Left cardiac atrium (tissue), 4 donors: ENCODE measurements around the gene NMT1. TPM values are rescaled to one million over a fixed set of nuclear protein-coding genes. Genes with fewer than 3 reads are reported as not detected.
A peak's percentile ranks its signal among the peaks of the same experiment; 100 is the strongest.

Experiments used
- ATAC-seq, 2 donors: fragments of 200-7000 bp; cut with Tn5 transposase; one replicate each; pipeline ENCODE4 v1.9.1; 2020; ENCODE audit warnings: mild to moderate bottlenecking in 2 of 2, moderate library complexity in 2 of 2
- DNase-seq: peaks from one replicate; pipeline ENCODE4 v3.0.0-alpha.2; 2020
- intact Hi-C, 2 donors: fragments of 100-400 bp; cut with DNase I; formaldehyde crosslinking; loops; one replicate each; pipeline versions ENCODE4 v1.14.1 to v1.15.1; 2022 to 2023
- long read RNA-seq: library from polyadenylated mRNA; unstranded; transcript quantifications from one replicate; pipeline ENCODE4 v2.0.0, GENCODE V29; 2021
- total RNA-seq, 2 donors: library from RNA; stranded (reverse); fragmentation: NEBNext Ultra II Directional; extraction: Animal tissue kit (Norgen Biotek cat#: 25700); gene quantifications; one replicate each; pipeline ENCODE4 v1.2.1, GENCODE V29; 2021
- donor health status: DM: no; HTN: yes; CAD: no.
- donor health status: DM: no; HTN: yes; CAD: no; lungs with severe emphysema.
- donor health status: DM: yes; HTN: yes; CAD: no.
- donor health status: Dilated cardiomyopathy.

The NMT1 gene
- 10 to 100 TPM; 66.6 to 92.4 TPM for total RNA-seq
- long read RNA-seq, full-length matches to known transcripts = 4 of 11 reads
- long read RNA-seq, partial matches to known transcripts = 0 of 11 reads
- long read RNA-seq, other reads (novel, unspliced or antisense) = 7 of 11 reads

GRCh38 chr17:45060797-45061605 is at the start of gene NMT1:
TSS of gene NMT1 (plus strand) at chr17:45061317. CDS start at chr17:45061330, 13 bp downstream.
- peak; percentile 98 for DNase-seq
- intact Hi-C loops = no loop called here
- ATAC-seq = peak; percentile 97 to 98

GRCh38 chr17:45011767-45012166 is 49.4 kb upstream of the NMT1 start:
- intact Hi-C loops = no loop called here
- no peak for DNase-seq
- no peak for ATAC-seq

GRCh38 chr17:45013021-45013997 is 47.8 kb upstream of the NMT1 start:
- peak; percentile 70 to 89 for ATAC-seq
- peak; percentile 50 for DNase-seq
- intact Hi-C loops = no loop called here

GRCh38 chr17:45016237-45016636 is 44.9 kb upstream of the NMT1 start:
- intact Hi-C loops = no loop called here
- DNase-seq (no peak), ATAC-seq (no peak)

- DNase-seq = no peak
- intact Hi-C loops = no loop called here
- no peak for ATAC-seq
Observed at GRCh38 chr17:45016823-45017222, 44.3 kb upstream of the NMT1 start.

- no peak for ATAC-seq
- DNase-seq = no peak
- intact Hi-C loops = no loop called here
Observed at GRCh38 chr17:45018514-45018847, 42.6 kb upstream of the NMT1 start.

DNA sequence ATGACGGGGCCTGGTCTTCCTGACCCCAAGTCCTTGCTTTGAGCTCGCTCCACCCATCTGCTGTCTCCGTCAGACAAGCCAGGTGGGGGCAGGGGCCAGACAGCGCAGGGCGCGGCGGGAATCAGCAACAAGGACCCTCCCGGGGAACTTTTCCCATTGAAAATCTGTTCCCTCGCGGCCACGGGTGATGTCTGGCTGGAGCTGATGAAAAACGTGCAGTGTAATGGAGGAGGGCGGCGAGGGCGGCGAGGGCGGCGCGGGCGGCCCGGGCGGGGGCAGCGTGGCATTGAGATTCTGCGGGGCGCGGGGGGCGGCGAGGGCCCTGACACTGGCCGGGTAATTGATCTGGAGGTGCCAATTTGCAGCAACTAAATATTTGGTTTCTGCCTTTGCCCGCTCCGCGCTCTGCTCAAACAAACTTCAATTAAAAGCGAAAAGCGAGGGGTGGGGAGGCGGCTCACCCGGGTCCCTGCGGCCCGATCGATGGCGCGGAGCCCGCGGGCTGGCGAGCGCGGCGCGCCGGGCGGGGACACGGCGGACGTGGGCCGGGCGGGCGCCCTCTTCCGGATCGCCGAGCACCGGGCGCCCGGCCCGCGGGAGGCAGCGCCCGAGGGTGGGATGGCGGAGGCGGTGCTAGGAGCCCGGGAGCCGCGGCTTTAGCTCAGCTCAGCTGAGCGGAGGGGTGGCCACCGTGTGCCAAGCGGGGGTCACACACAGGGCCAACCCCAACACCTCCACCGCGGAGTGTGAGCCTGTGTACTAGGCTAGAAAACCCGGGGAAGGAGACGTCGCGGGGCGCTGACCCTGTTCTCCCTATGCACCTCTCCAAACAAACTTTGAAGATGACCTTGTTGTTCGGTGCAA is 42.0 kb upstream of the NMT1 start:
- intact Hi-C loops = no loop called here
- DNase-seq = peak; percentile 54

GRCh38 chr17:45020354-45021138 is 40.6 kb upstream of the NMT1 start:
- DNase-seq = peak; percentile 60
- intact Hi-C loops = loop anchor here in 1 of 2 donors (1.0 to 2.0 kb wide), 2 partner anchors 78 to 245 kb away; no protein-coding TSS in a partner anchor

More for the DNA sequence above, 42.0 kb upstream of the NMT1 start:
- ATAC-seq = peak; percentile 70 to 82

DNA sequence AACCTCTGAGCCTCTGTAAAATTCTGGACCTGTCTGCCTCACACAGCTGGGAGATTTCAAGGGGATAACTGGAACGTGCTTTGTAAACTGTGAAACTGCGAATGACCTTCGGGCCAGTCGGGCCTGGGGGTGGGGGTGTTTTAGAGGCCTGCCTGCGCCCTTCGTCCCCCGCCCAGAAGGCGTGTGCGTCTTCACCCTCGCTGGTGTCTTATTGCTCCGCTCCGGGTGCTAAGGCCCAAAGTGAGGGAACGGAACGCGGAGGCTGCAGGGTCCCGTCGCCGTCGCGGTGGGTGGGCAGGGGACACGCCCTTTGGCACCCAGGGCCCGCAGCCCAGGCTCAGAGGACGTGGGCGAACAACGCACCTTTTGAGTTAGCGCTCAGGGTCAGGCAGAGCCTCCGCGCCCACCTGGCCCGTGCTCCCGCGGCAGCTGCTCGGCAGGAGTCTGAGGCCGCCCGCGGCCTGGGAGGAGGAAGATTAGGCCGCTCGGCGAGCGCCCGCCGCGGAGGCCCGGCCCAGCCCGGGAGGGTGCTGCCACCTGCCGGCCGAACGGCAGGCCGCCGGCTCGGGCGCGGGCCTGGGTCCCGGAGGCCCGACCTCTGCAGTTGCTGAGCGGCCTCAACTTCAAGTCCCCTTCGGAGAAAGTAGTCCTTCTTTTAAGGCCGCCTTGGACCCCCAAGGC is 39.4 kb upstream of the NMT1 start:
- DNase-seq (peak; percentile 76), ATAC-seq (peak; percentile 81)
- intact Hi-C loops = loop anchor here (1.0 to 2.0 kb wide), 3 partner anchors 77 to 103 kb away; no protein-coding TSS in a partner anchor

More at GRCh38 chr17:45020354-45021138, 40.6 kb upstream of the NMT1 start:
- peak; percentile 4 to 21 for ATAC-seq

DNA sequence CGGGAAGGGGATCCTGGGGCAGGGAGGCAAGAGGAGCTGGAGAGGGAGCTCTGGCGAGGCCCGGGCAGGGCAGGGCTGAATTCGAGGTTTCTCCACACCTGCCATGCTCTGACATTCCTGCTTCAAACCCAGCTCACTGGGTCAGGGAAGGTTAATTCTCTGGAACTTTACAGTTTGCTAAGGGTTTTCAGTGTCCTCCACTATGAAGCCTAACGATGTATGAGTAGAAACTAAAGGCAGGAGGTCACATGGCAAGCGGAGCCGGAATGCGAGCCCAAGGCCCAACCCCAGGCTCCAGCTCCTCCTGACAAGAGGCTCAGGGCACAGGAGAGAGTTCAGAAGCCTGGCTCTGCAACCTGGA is 38.8 kb upstream of the NMT1 start:
- intact Hi-C loops = loop anchor here (1.0 to 2.0 kb wide), 2 partner anchors 102 to 103 kb away; no protein-coding TSS in a partner anchor
- peak in 1 of 2 donors; percentile 1 for ATAC-seq

DNA sequence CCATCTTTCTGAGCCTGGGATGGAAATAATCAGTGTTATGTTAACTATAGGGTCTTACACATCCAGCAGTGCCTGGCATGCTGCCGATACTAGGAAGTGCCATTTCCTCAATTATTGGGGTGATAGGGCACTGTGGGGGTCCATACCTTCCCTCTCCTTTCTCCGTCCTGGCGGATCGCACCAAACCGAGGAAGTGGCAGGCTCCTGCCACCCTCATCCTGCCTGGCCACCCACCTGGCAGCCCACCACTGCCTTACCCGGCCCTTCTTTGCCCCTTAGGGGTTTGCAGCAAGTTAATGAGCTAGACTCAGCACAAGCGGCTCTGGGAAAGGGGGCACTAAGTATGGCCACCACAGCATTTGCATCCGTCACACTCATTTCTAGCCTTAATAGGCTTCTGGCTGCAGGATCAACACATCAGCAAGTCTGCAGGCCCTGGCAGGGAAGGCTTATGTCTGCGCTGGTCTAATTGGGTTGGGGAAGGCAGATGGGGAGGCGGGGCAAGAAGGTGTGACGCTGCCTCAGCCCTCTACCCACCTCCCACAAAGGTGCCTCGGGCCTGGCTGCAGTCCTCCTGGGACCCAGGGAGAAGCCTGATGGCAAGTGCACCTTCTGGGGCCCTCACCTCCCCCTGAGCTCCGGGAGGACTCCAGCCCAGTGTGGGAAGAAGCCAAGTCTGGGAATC is 38.3 kb upstream of the NMT1 start:
- DNase-seq (no peak), ATAC-seq (no peak)
- intact Hi-C loops = loop anchor here (1.0 to 2.0 kb wide), 2 partner anchors 102 to 104 kb away; no protein-coding TSS in a partner anchor

More for the DNA sequence above, 38.8 kb upstream of the NMT1 start:
- no peak for DNase-seq

GRCh38 chr17:45029096-45029495 is 32.0 kb upstream of the NMT1 start:
- intact Hi-C loops = no loop called here

DNA sequence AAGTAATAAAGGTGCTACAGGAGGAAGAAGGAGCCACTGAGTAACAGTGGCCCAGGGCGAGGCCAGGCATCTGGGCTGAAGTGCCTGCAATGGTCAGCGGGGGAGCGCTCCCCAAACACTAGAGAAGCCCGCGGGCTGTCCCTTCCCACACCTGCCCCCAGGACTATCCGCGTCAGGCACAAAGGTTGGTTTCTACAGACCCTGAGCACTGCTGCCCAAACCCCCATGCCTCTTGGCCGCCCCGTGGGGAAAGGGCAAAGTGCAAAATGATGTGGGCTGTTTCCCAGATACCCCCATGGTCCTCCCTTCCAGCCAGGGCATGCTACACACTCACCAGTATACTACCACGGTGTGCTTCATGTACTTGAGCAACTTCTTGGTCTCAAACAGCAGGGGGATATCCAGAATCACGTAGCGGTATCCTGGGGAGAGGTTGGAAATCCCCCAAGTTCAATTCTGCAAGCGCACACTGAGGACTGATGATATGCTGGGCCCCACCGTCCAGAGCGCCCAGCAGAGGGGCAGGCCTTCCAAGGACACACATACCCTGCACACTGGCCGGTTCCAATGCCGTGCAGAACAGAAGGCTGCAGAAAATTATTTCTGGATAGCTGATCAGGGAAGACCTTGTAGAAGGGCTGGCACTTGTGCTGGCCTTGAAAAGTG is 31.2 kb upstream of the NMT1 start:
- DNase-seq (no peak), ATAC-seq (no peak)
- intact Hi-C loops = no loop called here

More at GRCh38 chr17:45029096-45029495, 32.0 kb upstream of the NMT1 start:
- no peak for ATAC-seq
- no peak for DNase-seq

- ATAC-seq (no peak), DNase-seq (no peak)
- intact Hi-C loops = no loop called here
Observed at GRCh38 chr17:45030733-45031132, 30.4 kb upstream of the NMT1 start.

DNA sequence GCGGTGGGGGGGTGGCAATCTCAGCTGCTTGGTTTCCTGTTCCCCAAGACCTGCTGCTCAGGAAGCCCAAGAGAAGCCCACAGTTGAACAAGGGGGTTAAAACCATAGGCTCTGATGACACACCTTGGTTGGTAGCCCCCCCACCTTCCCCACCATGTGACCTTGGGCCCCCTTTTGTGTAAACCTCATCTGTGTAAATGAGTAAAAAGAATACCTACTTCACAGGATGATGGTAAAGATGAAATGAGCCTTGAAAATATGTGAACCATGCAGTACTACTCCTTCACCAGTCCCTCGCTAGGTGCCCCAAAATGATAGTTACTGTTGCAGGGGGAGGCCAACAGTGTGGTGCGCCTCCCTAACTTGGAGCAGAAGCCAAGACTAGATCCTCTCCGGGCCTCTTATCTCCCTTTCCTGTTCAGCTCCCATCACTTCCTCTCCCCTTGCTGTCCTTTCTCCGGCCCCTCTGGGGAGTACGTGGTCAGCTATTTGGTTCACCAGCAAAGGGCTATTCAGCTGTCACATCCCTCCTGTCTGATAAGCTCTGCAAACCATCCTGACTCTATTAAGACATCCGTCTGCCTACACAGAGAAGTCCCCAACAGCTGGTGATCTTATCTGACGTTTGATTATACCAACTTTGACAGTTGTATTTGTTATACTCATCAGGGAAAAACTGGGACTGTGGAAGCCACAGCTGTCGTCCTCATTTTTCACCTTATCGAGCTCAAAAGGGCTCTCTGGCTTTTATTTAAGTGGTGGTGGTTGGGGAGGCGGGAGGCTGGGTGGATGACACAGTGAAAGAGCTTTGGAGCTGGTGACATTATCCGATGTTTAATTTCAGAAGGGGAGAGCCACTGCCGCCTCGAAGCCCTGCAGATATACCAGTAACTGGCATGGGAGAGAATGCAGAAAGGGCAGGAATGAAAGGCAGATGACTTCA is 29.6 kb upstream of the NMT1 start:
- intact Hi-C loops = no loop called here
- ATAC-seq (peak; percentile 27), DNase-seq (no peak)
